Measurements from ENCODE around the gene LRCH2. TPM values are rescaled to one million over a fixed set of nuclear protein-coding genes. Genes with fewer than 3 reads are reported as not detected.

The LRCH2 gene
- total and polyA plus RNA-seq, 2 of the 4 experiments (the other 2 are of a cell fraction), result 2.6 to 4.3 TPM

GRCh38 chrX:115098897-115099296 is 135.0 kb downstream of the LRCH2 start:
- H3K27ac ChIP-seq (ENCODE audit: insufficient read depth, low read length), result no peak overlapping the region
- no peak overlapping the region for H2AK5ac ChIP-seq (ENCODE audit: low read depth, low read length)
- no peaks in the 10 kb centered on the region for H3K4me1 ChIP-seq (ENCODE audit: control insufficient read depth, insufficient read depth, low read length)
- H2AFZ ChIP-seq (replicated peaks; ENCODE audit: low read length, poor library complexity), result no peak overlapping the region
- H3K9me1 ChIP-seq (ENCODE audit: insufficient read depth, low read length), result no peaks in the 10 kb centered on the region
- H3K18ac ChIP-seq (ENCODE audit: low read depth, low read length), result no peak overlapping the region
- no peak overlapping the region for H4K5ac ChIP-seq (ENCODE audit: low read depth, low read length)
- H2BK5ac ChIP-seq (ENCODE audit: low read depth, low read length, poor library complexity, severe bottlenecking), result no peak overlapping the region
- H2AK9ac ChIP-seq (replicated peaks; ENCODE audit: low read depth, low read length, poor library complexity), result no peak overlapping the region
- H3K56ac ChIP-seq (ENCODE audit: extremely low read depth, insufficient read depth, low read length), result no peak overlapping the region
- CTCF ChIA-PET, result no interaction called here
- in situ Hi-C loops (cut with MboI; ENCODE audit: low sequenced_read_pairs), result no loop called here
- H3K14ac ChIP-seq (replicated peaks; ENCODE audit: low read depth, low read length), result no peak overlapping the region
- H3K27me3 ChIP-seq (ENCODE audit: control insufficient read depth, insufficient read depth, low read length), result no peaks in the 10 kb centered on the region; the same call in 1 of the 2 replicates
- no peak for ATAC-seq (ENCODE audit: low read depth)
- H3K9ac ChIP-seq (ENCODE audit: low read depth, low read length), result no peak overlapping the region
- H3K4me2 ChIP-seq (ENCODE audit: low read depth, low read length), result no peak overlapping the region
- H4K8ac ChIP-seq (ENCODE audit: low read depth in 2 of 2, low read length in 2 of 2), result no peak overlapping the region
- H3K4ac ChIP-seq (ENCODE audit: low read depth, low read length), result no peak overlapping the region
- WGBS, 2 experiments (ENCODE audit: extremely low coverage in 2 of 2, insufficient read length in 1 of 2), result no CpG with 5 or more reads among the region's 4 CpGs
- intact Hi-C loops (cut with micrococcal nuclease), result no loop called here
- H4K20me1 ChIP-seq (ENCODE audit: insufficient read depth, low read length), result no peaks in the 10 kb centered on the region
- H2BK20ac ChIP-seq (ENCODE audit: low read depth, low read length), result no peak overlapping the region
- H3K79me1 ChIP-seq (ENCODE audit: low read depth in 1 of 2, low read length in 2 of 2), result no peaks in the 10 kb centered on the region
- H4K91ac ChIP-seq (ENCODE audit: insufficient read depth, low read depth, low read length), result no peak overlapping the region
- no peak overlapping the region for H3K23ac ChIP-seq (ENCODE audit: low read depth, low read length)
- H2BK15ac ChIP-seq (ENCODE audit: low read depth, low read length), result no peak overlapping the region
- BruUV-seq (replicated peaks), result no TSS peak
- H3K36me3 ChIP-seq (ENCODE audit: control insufficient read depth, insufficient read depth, low read length), result peaks cover 3% of the 10 kb centered on the region
- POLR2A ChIA-PET (ENCODE audit: unreplicated experiment), result no interaction called here
- dilution Hi-C loops (cut with HindIII; ENCODE audit: low sequenced_read_pairs, unreplicated experiment), result no loop called here
- no peak for DNase-seq
- no peaks in the 10 kb centered on the region for H3K9me3 ChIP-seq (ENCODE audit: control insufficient read depth, insufficient read depth, low read length)
- TF ChIP-seq USF2 (IDR thresholded peaks at IDR 0.05; ENCODE audit: low read depth, low read length) (no peak), MAFK (IDR thresholded peaks at IDR 0.05; ENCODE audit: low read depth, low read length) (no peak), ELK1 (IDR thresholded peaks at IDR 0.05; ENCODE audit: borderline replicate concordance, low read depth, low read length) (no peak), RFX5 (IDR thresholded peaks at IDR 0.05; ENCODE audit: low read depth, low read length) (no peak), CTCF (conservative IDR thresholded peaks at IDR 0.05; ENCODE audit: low read depth, low read length) (no peak)
- no peak overlapping the region for H3K4me3 ChIP-seq (ENCODE audit: insufficient read depth, low read depth, low read length)
- no peak overlapping the region for H2BK120ac ChIP-seq (ENCODE audit: low read depth, low read length)
